Mesendoderm (in vitro differentiated cells): ENCODE measurements around the gene TMEM240. TPM values are rescaled to one million over a fixed set of nuclear protein-coding genes. Genes with fewer than 3 reads are reported as not detected.

Experiments
- DNase-seq: peaks from one replicate; pipeline ENCODE4 v3.0.0; 2013
- H2AK5ac ChIP-seq: 2 replicates; pipeline ENCODE4 v1.6.1; 2013; ENCODE audit warnings: low read length, inconsistent platforms
- H2BK120ac ChIP-seq: 2 replicates; pipeline ENCODE4 v1.6.1; 2013; ENCODE audit warnings: low read depth, mild to moderate bottlenecking, low read length, moderate library complexity, mixed read lengths
- H2BK15ac ChIP-seq: replicated peaks from 2 replicates; pipeline ENCODE4 v1.6.1; 2013; ENCODE audit warnings: low read depth, mild to moderate bottlenecking, moderate library complexity
- H2BK5ac ChIP-seq: 2 replicates; pipeline ENCODE4 v1.6.1; 2013; ENCODE audit warnings: low read length, inconsistent platforms
- H3K18ac ChIP-seq: 2 replicates; pipeline ENCODE4 v1.6.1; 2013; ENCODE audit warnings: mild to moderate bottlenecking, low read length, mixed read lengths
- H3K23ac ChIP-seq: one replicate; pipeline ENCODE4 v1.6.1; 2013; ENCODE audit warnings: low read length
- H3K27ac ChIP-seq: 2 replicates; pipeline ENCODE4 v1.5.1; 2013; ENCODE audit warnings: low read depth, mild to moderate bottlenecking, inconsistent platforms, low read length, moderate library complexity
- H3K27me3 ChIP-seq: 2 replicates; pipeline ENCODE4 v1.6.1; 2013; ENCODE audit warnings: low read length, control low read depth, mild to moderate bottlenecking, inconsistent platforms; ENCODE audit not compliant: insufficient read depth, poor library complexity
- H3K36me3 ChIP-seq: 2 replicates; pipeline ENCODE4 v1.6.1; 2013; ENCODE audit warnings: low read length, inconsistent platforms; ENCODE audit not compliant: control insufficient read depth, insufficient read depth
- H3K4ac ChIP-seq: one replicate; pipeline ENCODE4 v1.6.1; 2013; ENCODE audit warnings: low read depth, mild to moderate bottlenecking, low read length, moderate library complexity
- H3K4me1 ChIP-seq: 2 replicates; pipeline ENCODE4 v1.6.1; 2013; ENCODE audit warnings: low read depth, low read length, inconsistent platforms; ENCODE audit not compliant: control insufficient read depth
- H3K4me2 ChIP-seq: 2 replicates; pipeline ENCODE4 v1.6.1; 2013; ENCODE audit warnings: low read length
- H3K4me3 ChIP-seq: 2 replicates; pipeline ENCODE4 v1.5.1; 2013; ENCODE audit warnings: mild to moderate bottlenecking, low read length
- H3K56ac ChIP-seq: one replicate; pipeline ENCODE4 v1.6.1; 2013; ENCODE audit warnings: low read length
- H3K79me1 ChIP-seq: 2 replicates; pipeline ENCODE4 v1.6.1; 2013; ENCODE audit warnings: low read length, inconsistent platforms
- H3K79me2 ChIP-seq: 2 replicates; pipeline ENCODE4 v1.6.1; 2013; ENCODE audit warnings: mild to moderate bottlenecking, low read length; ENCODE audit not compliant: control insufficient read depth, insufficient read depth
- H3K9ac ChIP-seq: 2 replicates; pipeline ENCODE4 v1.6.1; 2013; ENCODE audit warnings: low read length, inconsistent platforms
- H4K5ac ChIP-seq: one replicate; pipeline ENCODE4 v1.6.1; 2013; ENCODE audit warnings: low read length
- H4K8ac ChIP-seq: one replicate; pipeline ENCODE4 v1.6.1; 2013; ENCODE audit warnings: low read depth, mild to moderate bottlenecking, control low read depth, low read length, moderate library complexity
- WGBS: extraction: QIAGEN DNeasy Blood & Tissue Kit; methylation state at CpG from one replicate; pipeline ENCODE4 v1.1.7; 2013; ENCODE audit warnings: low lambda C conversion rate, missing lambda C conversion rate; ENCODE audit not compliant: insufficient coverage; ENCODE audit errors: extremely low coverage; 5-methylcytosine and 5-hydroxymethylcytosine counted together
- polyA plus RNA-seq, 2 experiments: library from polyadenylated mRNA; stranded (reverse); fragments of 200-250 nt; gene quantifications; one replicate each; pipeline ENCODE4 v1.2.3, GENCODE V29; 2013

The TMEM240 gene
- 0.70 TPM for polyA plus RNA-seq (2013, experiment 1 of 2)
- 0.83 TPM for polyA plus RNA-seq (2013, experiment 2 of 2)

- peak within 1 kb of the TSS; percentile 46 for H3K4me3 ChIP-seq
- peak within 1 kb of the TSS; percentile 10 for H3K18ac ChIP-seq
- peak within 1 kb of the TSS; percentile 94 for H3K4me2 ChIP-seq
- no CpG with 5 or more reads among the region's 100 CpGs for WGBS
- H3K9ac ChIP-seq = peak within 1 kb of the TSS; percentile 78
- no peaks in the 10 kb centered on the region for H3K79me2 ChIP-seq
- no peak within 1 kb of the TSS for H3K23ac ChIP-seq
- no peaks in the 10 kb centered on the region for H3K79me1 ChIP-seq
- no peak within 1 kb of the TSS for H4K5ac ChIP-seq
- no peak within 1 kb of the TSS for H4K8ac ChIP-seq
- no peaks in the 10 kb centered on the region for H3K27me3 ChIP-seq
- DNase-seq = peak; percentile 84
- peak within 1 kb of the TSS; percentile 50 for H3K4ac ChIP-seq
- no peaks in the 10 kb centered on the region for H3K36me3 ChIP-seq
- no peak within 1 kb of the TSS for H2AK5ac ChIP-seq
- H2BK15ac ChIP-seq = no peak within 1 kb of the TSS
- H2BK120ac ChIP-seq = no peak within 1 kb of the TSS
- H3K4me1 ChIP-seq = no peaks in the 10 kb centered on the region
- H3K27ac ChIP-seq = no peak within 1 kb of the TSS
- no peak within 1 kb of the TSS for H2BK5ac ChIP-seq
- peak within 1 kb of the TSS; percentile 88 for H3K56ac ChIP-seq
Observed at GRCh38 chr1:1540090-1540817, at the start of gene TMEM240. TSS of gene TMEM240 (minus strand) at chr1:1540624. CDS start at chr1:1540346, 278 bp downstream.

GRCh38 chr1:1583347-1584010 is 43.1 kb upstream of the TMEM240 start:
- Histone ChIP-seq H3K4me1 (no peaks in the 10 kb centered on the region), H2AK5ac (no peak overlapping the region), H3K4me2 (no peak overlapping the region), H3K18ac (no peak overlapping the region), H3K27me3 (no peaks in the 10 kb centered on the region), H3K27ac (no peak overlapping the region), H2BK15ac (no peak overlapping the region), H3K79me2 (no peaks in the 10 kb centered on the region), H3K23ac (no peak overlapping the region), H3K36me3 (no peaks in the 10 kb centered on the region), H3K56ac (no peak overlapping the region), H4K5ac (no peak overlapping the region), H3K79me1 (no peaks in the 10 kb centered on the region), H4K8ac (no peak overlapping the region), H2BK5ac (no peak overlapping the region), H3K9ac (no peak overlapping the region), H3K4ac (no peak overlapping the region), H2BK120ac (no peak overlapping the region), H3K4me3 (no peak overlapping the region)
- WGBS = no CpG with 5 or more reads among the region's 23 CpGs
- no peak for DNase-seq

GRCh38 chr1:1582585-1583346 is 42.3 kb upstream of the TMEM240 start:
- Histone ChIP-seq H3K79me2 (no peaks in the 10 kb centered on the region), H3K4ac (no peak overlapping the region), H3K4me3 (no peak overlapping the region), H3K23ac (no peak overlapping the region), H3K18ac (no peak overlapping the region), H3K9ac (no peak overlapping the region), H4K5ac (no peak overlapping the region), H3K56ac (no peak overlapping the region), H3K79me1 (no peaks in the 10 kb centered on the region), H2AK5ac (no peak overlapping the region), H3K36me3 (no peaks in the 10 kb centered on the region), H3K27me3 (no peaks in the 10 kb centered on the region), H2BK15ac (no peak overlapping the region), H3K4me2 (no peak overlapping the region), H2BK120ac (no peak overlapping the region), H3K4me1 (no peaks in the 10 kb centered on the region), H4K8ac (no peak overlapping the region), H2BK5ac (no peak overlapping the region), H3K27ac (no peak overlapping the region)
- WGBS = no CpG with 5 or more reads among the region's 9 CpGs
- no peak for DNase-seq

- no peak overlapping the region for H3K9ac ChIP-seq
- no peak overlapping the region for H4K8ac ChIP-seq
- no peak overlapping the region for H3K23ac ChIP-seq
- H3K27me3 ChIP-seq = no peaks in the 10 kb centered on the region
- no peak overlapping the region for H3K27ac ChIP-seq
- H3K4ac ChIP-seq = no peak overlapping the region
- no peaks in the 10 kb centered on the region for H3K36me3 ChIP-seq
- H2BK5ac ChIP-seq = no peak overlapping the region
- H2BK15ac ChIP-seq = no peak overlapping the region
- H2AK5ac ChIP-seq = no peak overlapping the region
- H3K79me1 ChIP-seq = no peaks in the 10 kb centered on the region
- no peaks in the 10 kb centered on the region for H3K4me1 ChIP-seq
- no peak overlapping the region for H3K18ac ChIP-seq
- no peak overlapping the region for H3K4me2 ChIP-seq
- H3K56ac ChIP-seq = no peak overlapping the region
- peaks cover 9% of the 10 kb centered on the region for H3K79me2 ChIP-seq
- no peak overlapping the region for H4K5ac ChIP-seq
- no peak overlapping the region for H3K4me3 ChIP-seq
- WGBS = no CpG with 5 or more reads among the region's 13 CpGs
- no peak for DNase-seq
- H2BK120ac ChIP-seq = no peak overlapping the region
Observed at GRCh38 chr1:1578371-1578940, 38.0 kb upstream of the TMEM240 start.

GRCh38 chr1:1577367-1578011 is 37.1 kb upstream of the TMEM240 start:
- Histone ChIP-seq H2AK5ac (no peak overlapping the region), H3K27ac (no peak overlapping the region), H3K4me2 (no peak overlapping the region), H3K79me1 (no peaks in the 10 kb centered on the region), H4K5ac (no peak overlapping the region), H3K79me2 (peaks cover 19% of the 10 kb centered on the region), H3K23ac (no peak overlapping the region), H3K36me3 (no peaks in the 10 kb centered on the region), H3K4ac (no peak overlapping the region), H3K56ac (no peak overlapping the region), H3K4me3 (no peak overlapping the region), H2BK120ac (no peak overlapping the region), H3K4me1 (no peaks in the 10 kb centered on the region), H2BK5ac (no peak overlapping the region), H2BK15ac (no peak overlapping the region), H3K18ac (no peak overlapping the region), H3K9ac (no peak overlapping the region), H3K27me3 (no peaks in the 10 kb centered on the region), H4K8ac (no peak overlapping the region)
- WGBS = no CpG with 5 or more reads among the region's 10 CpGs
- DNase-seq = no peak
